ENCODE measurements around the gene GPANK1.

The GPANK1 gene

DNA sequence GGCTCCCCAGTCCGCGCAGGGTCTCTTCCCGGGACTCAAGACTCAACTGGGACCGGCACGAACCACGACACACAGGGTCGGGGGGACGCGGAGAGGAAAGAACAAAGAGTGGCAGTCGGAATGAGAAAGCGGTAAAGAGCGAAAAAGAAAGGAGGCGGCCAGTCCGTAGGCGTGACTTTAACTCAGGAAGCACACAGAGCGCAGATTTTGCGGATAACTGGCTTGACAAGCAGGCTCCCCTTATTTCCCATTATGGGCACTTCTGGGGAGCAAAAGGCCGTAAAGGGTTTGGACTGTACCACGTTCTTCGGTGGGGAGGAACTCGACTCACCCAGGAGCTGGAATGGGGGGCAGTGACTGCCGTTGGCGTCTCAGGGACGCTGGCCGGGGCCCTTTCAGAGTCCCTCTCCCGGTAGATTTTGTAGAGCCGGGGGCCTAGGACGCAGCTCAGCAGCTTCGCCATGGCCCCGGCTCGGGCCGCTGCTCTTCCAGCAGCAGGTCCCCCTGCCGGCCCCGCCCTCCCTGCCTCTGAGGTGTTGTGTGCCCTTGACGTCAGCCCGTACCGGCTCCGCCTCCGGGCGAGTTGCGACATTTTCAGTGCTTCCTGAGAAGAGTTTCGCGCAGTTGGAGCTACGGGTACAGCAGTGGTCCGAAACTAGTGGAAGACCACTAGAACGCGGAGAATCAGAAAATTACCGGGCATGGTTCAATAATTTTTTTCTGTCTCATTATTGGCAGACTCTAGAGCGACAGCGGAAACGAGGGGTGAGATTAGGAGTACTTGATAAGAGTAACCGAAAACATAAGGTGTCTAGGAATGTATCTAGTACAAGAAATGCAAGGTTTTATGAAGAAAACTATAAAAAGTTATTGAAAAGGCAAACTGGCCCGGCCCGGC lies 38.3 kb upstream of the GPANK1 start, which contains the start of gene ABHD16A:
ABHD16A (minus strand) TSS at position 506 of the 898 bp plus-strand sequence; CDS start at position 463, 43 bp downstream.
- Histone ChIP-seq H3K27ac (ENCODE audit: low read length) (peak within 1 kb of the TSS; percentile 99), H3K36me3 (ENCODE audit: control insufficient read depth in 1 of 2, insufficient read depth in 2 of 2, low read length in 2 of 2) (peaks cover 0 to 6% of the 10 kb centered on the region in 2 donors), H3K4me3 (ENCODE audit: low read depth in 1 of 2, low read length in 2 of 2) (peak within 1 kb of the TSS; percentile 77 to 98), H3K27me3 (ENCODE audit: low read depth, low read length) (no peaks in the 10 kb centered on the region), H3K4me1 (ENCODE audit: control insufficient read depth in 1 of 2, insufficient read depth in 2 of 2, low read length in 2 of 2) (peaks cover 13 to 21% of the 10 kb centered on the region in 2 donors), H3K9me3 (ENCODE audit: control insufficient read depth in 1 of 2, low read length in 2 of 2) (no peaks in the 10 kb centered on the region)

DNA sequence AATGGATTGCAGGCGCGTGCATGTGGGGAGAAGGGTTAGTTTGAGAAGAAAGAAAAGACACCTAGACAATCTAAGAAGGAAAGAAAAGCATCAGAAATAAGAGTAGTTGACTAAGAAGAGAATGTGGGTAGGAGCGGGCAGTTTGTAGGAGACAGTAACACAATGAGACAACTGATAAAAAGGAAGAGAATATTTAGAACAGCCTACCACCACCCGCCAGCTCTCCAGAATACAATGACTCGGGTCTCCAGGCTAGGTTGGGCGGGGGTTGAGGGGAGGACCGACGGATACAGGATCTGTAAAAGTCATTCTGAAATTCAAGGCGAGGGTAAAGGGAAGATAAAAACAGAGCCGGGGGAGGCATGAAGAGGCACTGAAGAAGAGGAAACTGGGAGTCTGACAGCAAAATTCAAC lies 37.6 kb upstream of the GPANK1 start:
- peaks cover 0 to 10% of the 10 kb centered on the region in 2 donors for H3K36me3 ChIP-seq (ENCODE audit: control insufficient read depth in 1 of 2, insufficient read depth in 2 of 2, low read length in 2 of 2)
- H3K27me3 ChIP-seq (ENCODE audit: low read depth, low read length) = no peaks in the 10 kb centered on the region
- H3K9me3 ChIP-seq (ENCODE audit: control insufficient read depth in 1 of 2, low read length in 2 of 2) = no peaks in the 10 kb centered on the region
- H3K4me3 ChIP-seq (ENCODE audit: low read depth in 1 of 2, low read length in 2 of 2) = peak overlapping the region; percentile 77 to 98
- peak overlapping the region; percentile 99 for H3K27ac ChIP-seq (ENCODE audit: low read length)
- H3K4me1 ChIP-seq (ENCODE audit: control insufficient read depth in 1 of 2, insufficient read depth in 2 of 2, low read length in 2 of 2) = peaks cover 13 to 21% of the 10 kb centered on the region in 2 donors

GRCh38 chr6:31701666-31702404 lies 37.0 kb upstream of the GPANK1 start:
- Histone ChIP-seq H3K27me3 (ENCODE audit: low read depth, low read length) (no peaks in the 10 kb centered on the region), H3K4me1 (ENCODE audit: control insufficient read depth in 1 of 2, insufficient read depth in 2 of 2, low read length in 2 of 2) (peaks cover 13 to 21% of the 10 kb centered on the region in 2 donors), H3K36me3 (ENCODE audit: control insufficient read depth in 1 of 2, insufficient read depth in 2 of 2, low read length in 2 of 2) (peaks cover 1 to 16% of the 10 kb centered on the region in 2 donors), H3K9me3 (ENCODE audit: control insufficient read depth in 1 of 2, low read length in 2 of 2) (no peaks in the 10 kb centered on the region), H3K4me3 (ENCODE audit: low read depth in 1 of 2, low read length in 2 of 2) (peak overlapping the region; percentile 77 to 98), H3K27ac (ENCODE audit: low read length) (peak overlapping the region; percentile 99)

- Histone ChIP-seq H3K4me3 (ENCODE audit: low read depth in 1 of 2, low read length in 2 of 2) (peak overlapping the region in 1 of 2 donors; percentile 98), H3K36me3 (ENCODE audit: control insufficient read depth in 1 of 2, insufficient read depth in 2 of 2, low read length in 2 of 2) (peaks cover 4 to 19% of the 10 kb centered on the region in 2 donors), H3K27me3 (ENCODE audit: low read depth, low read length) (no peaks in the 10 kb centered on the region), H3K4me1 (ENCODE audit: control insufficient read depth in 1 of 2, insufficient read depth in 2 of 2, low read length in 2 of 2) (peaks cover 13 to 21% of the 10 kb centered on the region in 2 donors), H3K27ac (ENCODE audit: low read length) (no peak overlapping the region), H3K9me3 (ENCODE audit: control insufficient read depth in 1 of 2, low read length in 2 of 2) (no peaks in the 10 kb centered on the region)
Observed at GRCh38 chr6:31700740-31701401, 36.1 kb upstream of the GPANK1 start.

DNA sequence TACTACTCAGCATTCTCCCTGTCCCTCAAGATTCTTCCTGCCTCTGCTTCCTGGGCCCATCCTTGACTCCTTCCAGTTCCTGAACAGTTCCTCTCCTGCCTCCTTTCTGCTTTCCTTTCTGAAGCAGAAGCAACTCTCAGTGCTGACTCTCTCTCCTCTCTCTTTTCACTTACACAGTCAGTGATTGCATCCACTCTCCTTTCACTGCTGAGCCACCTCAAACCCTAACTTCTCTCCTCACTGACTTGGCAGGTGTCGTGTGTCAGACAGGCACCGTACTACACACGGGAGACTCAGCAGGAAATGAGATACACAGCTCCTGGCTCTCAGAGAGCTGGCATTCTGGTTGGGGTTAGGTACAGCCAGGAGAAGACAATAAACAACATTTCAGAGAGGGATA lies 32.8 kb upstream of the GPANK1 start:
- Histone ChIP-seq H3K27ac (ENCODE audit: low read length) (no peak overlapping the region), H3K27me3 (ENCODE audit: low read depth, low read length) (no peaks in the 10 kb centered on the region), H3K4me1 (ENCODE audit: control insufficient read depth in 1 of 2, insufficient read depth in 2 of 2, low read length in 2 of 2) (peaks cover 13 to 17% of the 10 kb centered on the region in 2 donors), H3K9me3 (ENCODE audit: control insufficient read depth in 1 of 2, low read length in 2 of 2) (no peaks in the 10 kb centered on the region), H3K4me3 (ENCODE audit: low read depth in 1 of 2, low read length in 2 of 2) (no peak overlapping the region), H3K36me3 (ENCODE audit: control insufficient read depth in 1 of 2, insufficient read depth in 2 of 2, low read length in 2 of 2) (peaks cover 29 to 36% of the 10 kb centered on the region in 2 donors)

GRCh38 chr6:31693535-31693934 lies 28.7 kb upstream of the GPANK1 start:
- Histone ChIP-seq H3K4me3 (ENCODE audit: low read depth in 1 of 2, low read length in 2 of 2) (no peak overlapping the region), H3K9me3 (ENCODE audit: control insufficient read depth in 1 of 2, low read length in 2 of 2) (no peaks in the 10 kb centered on the region), H3K27ac (ENCODE audit: low read length) (no peak overlapping the region), H3K36me3 (ENCODE audit: control insufficient read depth in 1 of 2, insufficient read depth in 2 of 2, low read length in 2 of 2) (peaks cover 60 to 66% of the 10 kb centered on the region in 2 donors), H3K4me1 (ENCODE audit: control insufficient read depth in 1 of 2, insufficient read depth in 2 of 2, low read length in 2 of 2) (peaks cover 0 to 4% of the 10 kb centered on the region in 2 donors), H3K27me3 (ENCODE audit: low read depth, low read length) (no peaks in the 10 kb centered on the region)

GRCh38 chr6:31692886-31693285 lies 28.1 kb upstream of the GPANK1 start:
- Histone ChIP-seq H3K4me1 (ENCODE audit: control insufficient read depth in 1 of 2, insufficient read depth in 2 of 2, low read length in 2 of 2) (peaks cover 0 to 4% of the 10 kb centered on the region in 2 donors), H3K27ac (ENCODE audit: low read length) (no peak overlapping the region), H3K4me3 (ENCODE audit: low read depth in 1 of 2, low read length in 2 of 2) (no peak overlapping the region), H3K9me3 (ENCODE audit: control insufficient read depth in 1 of 2, low read length in 2 of 2) (no peaks in the 10 kb centered on the region), H3K36me3 (ENCODE audit: control insufficient read depth in 1 of 2, insufficient read depth in 2 of 2, low read length in 2 of 2) (peaks cover 67 to 72% of the 10 kb centered on the region in 2 donors), H3K27me3 (ENCODE audit: low read depth, low read length) (no peaks in the 10 kb centered on the region)

GRCh38 chr6:31692353-31692752 lies 27.6 kb upstream of the GPANK1 start:
- Histone ChIP-seq H3K36me3 (ENCODE audit: control insufficient read depth in 1 of 2, insufficient read depth in 2 of 2, low read length in 2 of 2) (peaks cover 67 to 78% of the 10 kb centered on the region in 2 donors), H3K4me1 (ENCODE audit: control insufficient read depth in 1 of 2, insufficient read depth in 2 of 2, low read length in 2 of 2) (peaks cover 0 to 4% of the 10 kb centered on the region in 2 donors), H3K27me3 (ENCODE audit: low read depth, low read length) (no peaks in the 10 kb centered on the region)

GRCh38 chr6:31691564-31692108 lies 26.8 kb upstream of the GPANK1 start:
- Histone ChIP-seq H3K36me3 (ENCODE audit: control insufficient read depth in 1 of 2, insufficient read depth in 2 of 2, low read length in 2 of 2) (peaks cover 65 to 81% of the 10 kb centered on the region in 2 donors), H3K4me3 (ENCODE audit: low read depth in 1 of 2, low read length in 2 of 2) (no peak overlapping the region), H3K27me3 (ENCODE audit: low read depth, low read length) (no peaks in the 10 kb centered on the region), H3K27ac (ENCODE audit: low read length) (no peak overlapping the region), H3K9me3 (ENCODE audit: control insufficient read depth in 1 of 2, low read length in 2 of 2) (no peaks in the 10 kb centered on the region), H3K4me1 (ENCODE audit: control insufficient read depth in 1 of 2, insufficient read depth in 2 of 2, low read length in 2 of 2) (peaks cover 0 to 4% of the 10 kb centered on the region in 2 donors)

More at GRCh38 chr6:31692353-31692752, 27.6 kb upstream of the GPANK1 start:
- Histone ChIP-seq H3K9me3 (ENCODE audit: control insufficient read depth in 1 of 2, low read length in 2 of 2) (no peaks in the 10 kb centered on the region), H3K4me3 (ENCODE audit: low read depth in 1 of 2, low read length in 2 of 2) (no peak overlapping the region), H3K27ac (ENCODE audit: low read length) (no peak overlapping the region)

GRCh38 chr6:31691078-31691463 lies 26.3 kb upstream of the GPANK1 start:
- Histone ChIP-seq H3K36me3 (ENCODE audit: control insufficient read depth in 1 of 2, insufficient read depth in 2 of 2, low read length in 2 of 2) (peaks cover 69 to 87% of the 10 kb centered on the region in 2 donors), H3K27ac (ENCODE audit: low read length) (peak overlapping the region; percentile 14), H3K4me3 (ENCODE audit: low read depth in 1 of 2, low read length in 2 of 2) (no peak overlapping the region), H3K27me3 (ENCODE audit: low read depth, low read length) (no peaks in the 10 kb centered on the region), H3K4me1 (ENCODE audit: control insufficient read depth in 1 of 2, insufficient read depth in 2 of 2, low read length in 2 of 2) (peaks cover 0 to 4% of the 10 kb centered on the region in 2 donors), H3K9me3 (ENCODE audit: control insufficient read depth in 1 of 2, low read length in 2 of 2) (no peaks in the 10 kb centered on the region)

Measured in muscle layer of duodenum (tissue), 2 donors.